Muscle of leg (tissue), 11 donors: ENCODE measurements around the gene SYNJ2. TPM values are rescaled to one million over a fixed set of nuclear protein-coding genes. Genes with fewer than 3 reads are reported as not detected.
"Not testable (repeated sequence)": the region's sequence is repeated elsewhere in the genome, so short reads cannot be mapped to it uniquely, and the experiment has no call there.

ENCODE experiments used
- DNase-seq: peaks from one replicate; pipeline ENCODE4 v3.0.0; 2013
- H3K27ac ChIP-seq: one replicate; pipeline ENCODE4 v1.5.1; 2013; ENCODE audit warnings: mild to moderate bottlenecking, low read length, control low read depth
- H3K27me3 ChIP-seq: one replicate; pipeline ENCODE4 v1.6.1; 2013; ENCODE audit warnings: low read length; ENCODE audit not compliant: control insufficient read depth, insufficient read depth
- H3K36me3 ChIP-seq: one replicate; pipeline ENCODE4 v1.6.1; 2013; ENCODE audit warnings: low read length; ENCODE audit not compliant: control insufficient read depth, insufficient read depth
- H3K4me1 ChIP-seq: one replicate; pipeline ENCODE4 v1.6.1; 2013; ENCODE audit warnings: low read length; ENCODE audit not compliant: control insufficient read depth, insufficient read depth
- H3K4me3 ChIP-seq: one replicate; pipeline ENCODE4 v1.5.1; 2013; ENCODE audit warnings: low read length, control low read depth
- H3K9me3 ChIP-seq: replicated peaks from 2 replicates; pipeline ENCODE4 v1.6.1; 2013; ENCODE audit warnings: low read depth, low read length; ENCODE audit not compliant: control insufficient read depth
- WGBS: methylation state at CpG from one replicate; pipeline ENCODE4 v1.1.5; 2013; ENCODE audit warnings: missing lambda C conversion rate; ENCODE audit not compliant: insufficient coverage; 5-methylcytosine and 5-hydroxymethylcytosine counted together
- polyA plus RNA-seq, 8 donors: library from polyadenylated mRNA; unstranded; fragments of 120-200 nt; gene quantifications; one replicate each; pipeline versions ENCODE4 v1.2.1 to v1.2.3, GENCODE V29; 2013; ENCODE audit warnings: inconsistent platforms in 1 of 8, low replicate concordance in 1 of 8; ENCODE audit not compliant: insufficient read length in 8 of 8, insufficient read depth in 1 of 8
- total RNA-seq: library from RNA; stranded (reverse); fragments of 120-200 nt; gene quantifications from one replicate; pipeline ENCODE4 v1.2.4, GENCODE V29; 2013

SYNJ2 gene
- total and polyA plus RNA-seq, 9 donors, result 7.7 to 11.3 (median 9.7) TPM

GRCh38 chr6:157944983-157945931 is 36.4 kb upstream of the SYNJ2 start:
- WGBS, result 93% methylated on average over 6 of the region's 14 CpGs
- DNase-seq, result no peak
- H3K4me3 ChIP-seq, result no peak overlapping the region
- H3K36me3 ChIP-seq, result peaks cover 45% of the 10 kb centered on the region
- H3K27me3 ChIP-seq, result no peaks in the 10 kb centered on the region
- peaks cover 4% of the 10 kb centered on the region for H3K9me3 ChIP-seq
- no peaks in the 10 kb centered on the region for H3K4me1 ChIP-seq
- H3K27ac ChIP-seq, result no peak overlapping the region

GRCh38 chr6:157946053-157946617 is 35.5 kb upstream of the SYNJ2 start:
- DNase-seq, result no peak
- WGBS, result 83% methylated on average over 2 of the region's 6 CpGs
- H3K27me3 ChIP-seq, result no peaks in the 10 kb centered on the region
- H3K4me1 ChIP-seq, result no peaks in the 10 kb centered on the region
- H3K4me3 ChIP-seq, result no peak overlapping the region
- H3K9me3 ChIP-seq, result peaks cover 4% of the 10 kb centered on the region
- peaks cover 37% of the 10 kb centered on the region for H3K36me3 ChIP-seq
- H3K27ac ChIP-seq, result no peak overlapping the region

GRCh38 chr6:157946865-157947532 is 34.7 kb upstream of the SYNJ2 start:
- Histone ChIP-seq H3K27me3 (peaks cover 4% of the 10 kb centered on the region), H3K4me3 (no peak overlapping the region), H3K27ac (no peak overlapping the region), H3K4me1 (no peaks in the 10 kb centered on the region), H3K36me3 (peaks cover 31% of the 10 kb centered on the region), H3K9me3 (peaks cover 4% of the 10 kb centered on the region)
- DNase-seq, result peak; percentile 69
- 74% methylated on average over 4 of the region's 5 CpGs for WGBS

GRCh38 chr6:157950899-157951298 is 30.8 kb upstream of the SYNJ2 start:
- H3K4me3 ChIP-seq, DNase-seq, H3K4me1 ChIP-seq, H3K36me3 ChIP-seq, H3K27ac ChIP-seq, H3K27me3 ChIP-seq, H3K9me3 ChIP-seq: not testable (repeated sequence)
- no CpG with 5 or more reads among the region's 1 CpG for WGBS

- DNase-seq, result no peak
- H3K36me3 ChIP-seq, result no peaks in the 10 kb centered on the region
- peaks cover 6% of the 10 kb centered on the region for H3K4me1 ChIP-seq
- H3K27ac ChIP-seq, result no peak overlapping the region
- WGBS, result 80% methylated on average over 6 of the region's 9 CpGs
- peaks cover 7% of the 10 kb centered on the region for H3K27me3 ChIP-seq
- no peak overlapping the region for H3K4me3 ChIP-seq
- peaks cover 4% of the 10 kb centered on the region for H3K9me3 ChIP-seq
Observed at GRCh38 chr6:157951828-157952227, 29.8 kb upstream of the SYNJ2 start.

- Histone ChIP-seq H3K27ac (no peak overlapping the region), H3K9me3 (peaks cover 8% of the 10 kb centered on the region), H3K27me3 (peaks cover 7% of the 10 kb centered on the region), H3K36me3 (no peaks in the 10 kb centered on the region), H3K4me1 (peaks cover 6% of the 10 kb centered on the region), H3K4me3 (no peak overlapping the region)
- WGBS, result 79% methylated on average over 4 of the region's 7 CpGs
- no peak for DNase-seq
Observed at GRCh38 chr6:157952861-157953351, 28.8 kb upstream of the SYNJ2 start.

GRCh38 chr6:157953580-157954091 is 28.0 kb upstream of the SYNJ2 start:
- peak; percentile 28 for DNase-seq
- H3K9me3 ChIP-seq, result peaks cover 11% of the 10 kb centered on the region
- peaks cover 7% of the 10 kb centered on the region for H3K27me3 ChIP-seq
- 91% methylated on average over 4 of the region's 7 CpGs for WGBS
- H3K27ac ChIP-seq, result no peak overlapping the region
- no peaks in the 10 kb centered on the region for H3K36me3 ChIP-seq
- no peak overlapping the region for H3K4me3 ChIP-seq
- H3K4me1 ChIP-seq, result peaks cover 6% of the 10 kb centered on the region

- H3K36me3 ChIP-seq, result no peaks in the 10 kb centered on the region
- H3K27me3 ChIP-seq, result peaks cover 7% of the 10 kb centered on the region
- peaks cover 13% of the 10 kb centered on the region for H3K9me3 ChIP-seq
- no peak overlapping the region for H3K4me3 ChIP-seq
- peak; percentile 85 for DNase-seq
- H3K27ac ChIP-seq, result peak overlapping the region; percentile 31
- 48% methylated on average over 27 of the region's 34 CpGs for WGBS
- H3K4me1 ChIP-seq, result peaks cover 6% of the 10 kb centered on the region
Observed at GRCh38 chr6:157954150-157955117, 27.2 kb upstream of the SYNJ2 start.

GRCh38 chr6:157955675-157956074 is 26.0 kb upstream of the SYNJ2 start:
- Histone ChIP-seq H3K4me1 (peaks cover 6% of the 10 kb centered on the region), H3K27me3 (peaks cover 7% of the 10 kb centered on the region), H3K36me3 (no peaks in the 10 kb centered on the region), H3K27ac (no peak overlapping the region), H3K4me3 (no peak overlapping the region), H3K9me3 (peaks cover 18% of the 10 kb centered on the region)
- DNase-seq, result no peak
- WGBS, result 100% methylated on average over 1 of the region's 6 CpGs
